Activated T-cell treated with anti-CD3 and anti-CD28 coated beads, Interleukin-2, amount 50 U/mL, for 72 hours (primary cell): ENCODE results near the gene RBM38. TPM values are rescaled to one million over a fixed set of nuclear protein-coding genes. Genes with fewer than 3 reads are reported as not detected.

ENCODE experiments used
- ATAC-seq, 2 donors: fragments of 150-1000 bp; cut with Tn5 transposase; replicated peaks in 1 of 2; 2 replicates each; pipeline ENCODE4 v1.10.0; 2021; ENCODE audit warnings: moderate library complexity in 2 of 2, mild to moderate bottlenecking in 1 of 2
- DNase-seq, 2 donors: peaks; one replicate each; pipeline ENCODE4 v3.0.0; 2021 to 2022; ENCODE audit warnings: mixed read lengths in 1 of 2
- H3K27ac Mint-ChIP-seq: one replicate; pipeline ENCODE4 v1.8.0; 2022; ENCODE audit warnings: mild to moderate bottlenecking, moderate library complexity, mixed read lengths
- H3K27me3 Mint-ChIP-seq: one replicate; pipeline ENCODE4 v1.8.0; 2022; ENCODE audit warnings: low read depth, mixed read lengths
- H3K36me3 Mint-ChIP-seq, 2 donors: one replicate each; pipeline ENCODE4 v1.8.0; 2022; ENCODE audit warnings: mixed read lengths in 2 of 2, mild to moderate bottlenecking in 1 of 2; ENCODE audit not compliant: insufficient read depth in 2 of 2
- H3K4me1 Mint-ChIP-seq: one replicate; pipeline ENCODE4 v1.8.0; 2022; ENCODE audit warnings: low read depth, mixed read lengths
- H3K4me3 Mint-ChIP-seq, 2 donors: one replicate each; pipeline ENCODE4 v1.8.0; 2022; ENCODE audit warnings: mild to moderate bottlenecking in 2 of 2, mixed read lengths in 2 of 2, moderate library complexity in 2 of 2
- H3K9me3 Mint-ChIP-seq, 2 donors: one replicate each; pipeline ENCODE4 v1.8.0; 2022; ENCODE audit warnings: mixed read lengths in 2 of 2
- total RNA-seq, 2 donors: library from RNA; stranded (reverse); gene quantifications; one replicate each; pipeline ENCODE4 v1.2.3, GENCODE V29; 2022

Gene RBM38
- total RNA-seq, 2 donors from 2014 or later = 61.4 to 79.8 TPM

GRCh38 chr20:57361517-57361916, 29.7 kb upstream of the RBM38 start:
- no peak for DNase-seq
- ATAC-seq = no peak
- Mint-ChIP-seq H3K4me3 (no peak overlapping the region), H3K4me1 (no peaks in the 10 kb centered on the region), H3K27ac (no peak overlapping the region), H3K27me3 (no peaks in the 10 kb centered on the region), H3K9me3 (no peaks in the 10 kb centered on the region), H3K36me3 (peaks cover 6 to 33% of the 10 kb centered on the region in 2 donors)

GRCh38 chr20:57364451-57364850, 26.7 kb upstream of the RBM38 start:
- Mint-ChIP-seq H3K36me3 (peaks cover 6 to 39% of the 10 kb centered on the region in 2 donors), H3K9me3 (no peaks in the 10 kb centered on the region), H3K4me1 (no peaks in the 10 kb centered on the region), H3K27me3 (no peaks in the 10 kb centered on the region), H3K27ac (peak overlapping the region; percentile 70), H3K4me3 (no peak overlapping the region)
- DNase-seq (no peak), ATAC-seq (no peak)

GRCh38 chr20:57369596-57369995, 21.6 kb upstream of the RBM38 start:
- ATAC-seq = no peak
- H3K4me1 Mint-ChIP-seq = peaks cover 7% of the 10 kb centered on the region
- H3K27ac Mint-ChIP-seq = peak overlapping the region; percentile 8
- no peak overlapping the region for H3K4me3 Mint-ChIP-seq
- DNase-seq = no peak
- no peaks in the 10 kb centered on the region for H3K27me3 Mint-ChIP-seq
- H3K9me3 Mint-ChIP-seq = no peaks in the 10 kb centered on the region
- peaks cover 18 to 46% of the 10 kb centered on the region in 2 donors for H3K36me3 Mint-ChIP-seq

GRCh38 chr20:57370316-57370715, 20.9 kb upstream of the RBM38 start:
- DNase-seq = no peak
- Mint-ChIP-seq H3K27ac (peak overlapping the region; percentile 48), H3K36me3 (peaks cover 18 to 43% of the 10 kb centered on the region in 2 donors)

GRCh38 chr20:57371363-57371762, 19.8 kb upstream of the RBM38 start:
- H3K36me3 Mint-ChIP-seq = peaks cover 18 to 38% of the 10 kb centered on the region in 2 donors
- DNase-seq (no peak), ATAC-seq (no peak)
- H3K9me3 Mint-ChIP-seq = no peaks in the 10 kb centered on the region
- no peak overlapping the region for H3K4me3 Mint-ChIP-seq
- no peak overlapping the region for H3K27ac Mint-ChIP-seq
- peaks cover 11% of the 10 kb centered on the region for H3K4me1 Mint-ChIP-seq
- H3K27me3 Mint-ChIP-seq = no peaks in the 10 kb centered on the region

More at GRCh38 chr20:57370316-57370715, 20.9 kb upstream of the RBM38 start:
- Mint-ChIP-seq H3K9me3 (no peaks in the 10 kb centered on the region), H3K27me3 (no peaks in the 10 kb centered on the region), H3K4me1 (peaks cover 11% of the 10 kb centered on the region), H3K4me3 (no peak overlapping the region)
- ATAC-seq = no peak

GRCh38 chr20:57372157-57372556, 19.0 kb upstream of the RBM38 start:
- Mint-ChIP-seq H3K27ac (no peak overlapping the region), H3K27me3 (no peaks in the 10 kb centered on the region), H3K9me3 (no peaks in the 10 kb centered on the region), H3K4me1 (peaks cover 11% of the 10 kb centered on the region), H3K4me3 (no peak overlapping the region), H3K36me3 (peaks cover 16 to 34% of the 10 kb centered on the region in 2 donors)
- ATAC-seq (no peak), DNase-seq (no peak)

GRCh38 chr20:57372581-57373350, 18.4 kb upstream of the RBM38 start:
- no peak overlapping the region for H3K27ac Mint-ChIP-seq
- H3K36me3 Mint-ChIP-seq = peaks cover 20 to 40% of the 10 kb centered on the region in 2 donors
- H3K9me3 Mint-ChIP-seq = no peaks in the 10 kb centered on the region
- ATAC-seq (no peak), DNase-seq (no peak)
- no peak overlapping the region for H3K4me3 Mint-ChIP-seq
- peaks cover 11% of the 10 kb centered on the region for H3K4me1 Mint-ChIP-seq
- no peaks in the 10 kb centered on the region for H3K27me3 Mint-ChIP-seq

GRCh38 chr20:57374343-57374930, 16.8 kb upstream of the RBM38 start:
- no peak overlapping the region for H3K27ac Mint-ChIP-seq

GRCh38 chr20:57374931-57375651, 16.1 kb upstream of the RBM38 start:
- DNase-seq (no peak), ATAC-seq (no peak)
- Mint-ChIP-seq H3K36me3 (peaks cover 14 to 33% of the 10 kb centered on the region in 2 donors), H3K27ac (no peak overlapping the region), H3K4me3 (no peak overlapping the region), H3K27me3 (no peaks in the 10 kb centered on the region), H3K4me1 (peaks cover 32% of the 10 kb centered on the region), H3K9me3 (no peaks in the 10 kb centered on the region)

More at GRCh38 chr20:57374343-57374930, 16.8 kb upstream of the RBM38 start:
- DNase-seq = no peak
- Mint-ChIP-seq H3K4me1 (peaks cover 27% of the 10 kb centered on the region), H3K4me3 (no peak overlapping the region), H3K9me3 (no peaks in the 10 kb centered on the region), H3K36me3 (peaks cover 19 to 39% of the 10 kb centered on the region in 2 donors), H3K27me3 (no peaks in the 10 kb centered on the region)
- no peak for ATAC-seq

GRCh38 chr20:57375652-57376230, 15.5 kb upstream of the RBM38 start:
- ATAC-seq = no peak
- DNase-seq = no peak
- no peak overlapping the region for H3K4me3 Mint-ChIP-seq
- H3K4me1 Mint-ChIP-seq = peaks cover 32% of the 10 kb centered on the region
- no peaks in the 10 kb centered on the region for H3K9me3 Mint-ChIP-seq
- peaks cover 10 to 27% of the 10 kb centered on the region in 2 donors for H3K36me3 Mint-ChIP-seq
- H3K27me3 Mint-ChIP-seq = no peaks in the 10 kb centered on the region
- peak overlapping the region; percentile 74 for H3K27ac Mint-ChIP-seq

GRCh38 chr20:57377350-57377749, 13.8 kb upstream of the RBM38 start:
- DNase-seq (no peak), ATAC-seq (no peak)
- Mint-ChIP-seq H3K27me3 (no peaks in the 10 kb centered on the region), H3K27ac (peak overlapping the region; percentile 8), H3K4me3 (peak overlapping the region in 1 of 2 donors; percentile 18), H3K9me3 (no peaks in the 10 kb centered on the region), H3K36me3 (peaks cover 6 to 21% of the 10 kb centered on the region in 2 donors), H3K4me1 (peaks cover 40% of the 10 kb centered on the region)

GRCh38 chr20:57378107-57378506, 13.1 kb upstream of the RBM38 start:
- H3K27ac Mint-ChIP-seq = no peak overlapping the region
- H3K4me1 Mint-ChIP-seq = peaks cover 44% of the 10 kb centered on the region
- H3K9me3 Mint-ChIP-seq = no peaks in the 10 kb centered on the region
- peak overlapping the region in 1 of 2 donors; percentile 54 for H3K4me3 Mint-ChIP-seq
- peaks cover 6 to 21% of the 10 kb centered on the region in 2 donors for H3K36me3 Mint-ChIP-seq
- ATAC-seq (no peak), DNase-seq (no peak)
- no peaks in the 10 kb centered on the region for H3K27me3 Mint-ChIP-seq
